ENCODE results near the gene MARCHF9. TPM values are rescaled to one million over a fixed set of nuclear protein-coding genes. Genes with fewer than 3 reads are reported as not detected.

MARCHF9 gene, protein sequence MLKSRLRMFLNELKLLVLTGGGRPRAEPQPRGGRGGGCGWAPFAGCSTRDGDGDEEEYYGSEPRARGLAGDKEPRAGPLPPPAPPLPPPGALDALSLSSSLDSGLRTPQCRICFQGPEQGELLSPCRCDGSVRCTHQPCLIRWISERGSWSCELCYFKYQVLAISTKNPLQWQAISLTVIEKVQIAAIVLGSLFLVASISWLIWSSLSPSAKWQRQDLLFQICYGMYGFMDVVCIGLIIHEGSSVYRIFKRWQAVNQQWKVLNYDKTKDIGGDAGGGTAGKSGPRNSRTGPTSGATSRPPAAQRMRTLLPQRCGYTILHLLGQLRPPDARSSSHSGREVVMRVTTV
- total RNA-seq, result 10 to 100 TPM in 1 of 4 donors, 1 to 10 TPM in 3; 4.2 to 10.5 (median 5.2) TPM

- TF ChIP-seq CTCF (IDR thresholded peaks at IDR 0.05; ENCODE audit: low read depth), result no peak
These were observed at the start of gene MARCHF9 for GRCh38 chr12:57754411-57755193. Gene MARCHF9 (plus strand): TSS chr12:57755103. CDS start chr12:57755529, 426 bp downstream.

- no peak for TF ChIP-seq CTCF (IDR thresholded peaks at IDR 0.05; ENCODE audit: low read depth)
These were observed 47.7 kb upstream of the MARCHF9 start for GRCh38 chr12:57707250-57707649.

GRCh38 chr12:57708296-57708695 lies 46.6 kb upstream of the MARCHF9 start:
- TF ChIP-seq CTCF (IDR thresholded peaks at IDR 0.05; ENCODE audit: low read depth), result no peak

GRCh38 chr12:57712701-57713100 lies 42.2 kb upstream of the MARCHF9 start:
- no peak for TF ChIP-seq CTCF (IDR thresholded peaks at IDR 0.05; ENCODE audit: low read depth)

DNA sequence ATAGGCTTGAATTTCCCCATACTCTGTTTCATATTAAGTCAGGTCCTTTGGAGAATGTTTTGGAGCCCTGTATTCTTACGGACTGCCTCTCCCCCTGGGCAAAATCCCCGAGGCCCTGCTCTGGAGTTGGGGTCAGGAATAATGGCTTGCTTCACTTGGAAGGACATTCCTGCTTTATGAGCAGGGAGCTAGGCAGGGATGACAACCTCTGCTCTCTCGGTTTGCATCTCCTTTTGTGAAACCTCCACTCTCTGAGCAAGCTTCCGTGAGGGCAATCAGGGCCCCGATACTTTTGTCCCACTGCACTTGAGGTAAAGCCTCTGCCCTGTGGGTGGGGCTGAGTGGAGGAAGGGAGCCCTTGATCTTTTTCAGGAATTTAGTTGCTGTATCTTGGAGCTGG lies 41.7 kb upstream of the MARCHF9 start:
- TF ChIP-seq CTCF (IDR thresholded peaks at IDR 0.05; ENCODE audit: low read depth), result no peak

- TF ChIP-seq CTCF (IDR thresholded peaks at IDR 0.05; ENCODE audit: low read depth), result no peak
These were observed 39.1 kb upstream of the MARCHF9 start for GRCh38 chr12:57715786-57716185.

GRCh38 chr12:57716305-57716704 lies 38.6 kb upstream of the MARCHF9 start:
- TF ChIP-seq CTCF (IDR thresholded peaks at IDR 0.05; ENCODE audit: low read depth), result no peak

Measured in subcutaneous adipose tissue (tissue), 4 donors.